ENCODE results near the gene CMTM8.

The CMTM8 gene

DNA sequence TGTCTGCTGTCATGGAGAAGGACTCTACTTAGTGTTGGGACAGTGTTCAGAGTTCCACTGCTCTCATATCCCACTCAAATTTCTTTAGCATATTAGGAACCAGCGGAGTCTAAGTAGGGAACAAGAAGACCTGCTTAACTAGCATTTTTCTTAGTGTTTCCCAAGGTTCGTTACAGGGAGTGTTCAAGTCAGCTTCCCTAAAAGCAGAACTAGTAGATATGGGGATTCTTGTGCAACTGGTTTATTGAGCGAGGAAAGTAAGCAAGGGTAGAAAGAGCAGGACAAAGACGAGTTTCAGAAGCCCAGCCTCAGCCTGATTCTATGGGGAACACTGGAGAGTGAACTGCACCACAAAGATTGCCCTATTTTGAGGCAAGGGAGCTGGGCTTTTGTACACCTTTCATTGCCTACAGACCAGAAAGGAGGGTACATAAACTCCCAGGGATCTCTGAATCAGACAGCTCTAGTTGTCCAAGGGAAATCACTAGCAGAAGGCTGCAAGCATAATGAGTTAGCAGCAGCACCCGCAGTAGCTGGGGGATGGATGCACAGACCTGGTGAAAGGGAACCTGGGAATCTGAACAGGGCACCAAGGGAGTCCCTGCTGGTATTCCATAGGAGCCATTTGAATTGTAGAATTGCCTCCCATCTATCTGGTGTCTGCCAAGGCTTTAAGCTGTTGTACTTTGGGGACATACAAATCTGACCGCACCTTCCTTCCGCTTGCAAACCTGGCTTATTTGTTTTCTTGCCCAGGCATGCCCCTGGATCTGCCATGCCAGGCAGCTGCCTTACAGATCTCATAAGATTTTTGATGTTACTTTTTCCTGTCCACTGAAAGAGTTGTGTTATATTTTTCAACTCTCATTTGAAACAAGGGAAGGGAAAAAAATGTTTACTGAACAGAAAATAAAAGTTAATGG lies 168.3 kb downstream of the CMTM8 start:
- no peak overlapping the region for H3K4me3 ChIP-seq (replicated peaks in 1 of 2; ENCODE audit: low read depth in 2 of 2, low read length in 2 of 2)
- TF ChIP-seq, protein P1, sequence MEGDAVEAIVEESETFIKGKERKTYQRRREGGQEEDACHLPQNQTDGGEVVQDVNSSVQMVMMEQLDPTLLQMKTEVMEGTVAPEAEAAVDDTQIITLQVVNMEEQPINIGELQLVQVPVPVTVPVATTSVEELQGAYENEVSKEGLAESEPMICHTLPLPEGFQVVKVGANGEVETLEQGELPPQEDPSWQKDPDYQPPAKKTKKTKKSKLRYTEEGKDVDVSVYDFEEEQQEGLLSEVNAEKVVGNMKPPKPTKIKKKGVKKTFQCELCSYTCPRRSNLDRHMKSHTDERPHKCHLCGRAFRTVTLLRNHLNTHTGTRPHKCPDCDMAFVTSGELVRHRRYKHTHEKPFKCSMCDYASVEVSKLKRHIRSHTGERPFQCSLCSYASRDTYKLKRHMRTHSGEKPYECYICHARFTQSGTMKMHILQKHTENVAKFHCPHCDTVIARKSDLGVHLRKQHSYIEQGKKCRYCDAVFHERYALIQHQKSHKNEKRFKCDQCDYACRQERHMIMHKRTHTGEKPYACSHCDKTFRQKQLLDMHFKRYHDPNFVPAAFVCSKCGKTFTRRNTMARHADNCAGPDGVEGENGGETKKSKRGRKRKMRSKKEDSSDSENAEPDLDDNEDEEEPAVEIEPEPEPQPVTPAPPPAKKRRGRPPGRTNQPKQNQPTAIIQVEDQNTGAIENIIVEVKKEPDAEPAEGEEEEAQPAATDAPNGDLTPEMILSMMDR (IDR thresholded peaks at IDR 0.05; ENCODE audit: low read depth, low read length) = no peak
- DNase-seq (ENCODE audit: low read depth in 2 of 2) = no peak

DNA sequence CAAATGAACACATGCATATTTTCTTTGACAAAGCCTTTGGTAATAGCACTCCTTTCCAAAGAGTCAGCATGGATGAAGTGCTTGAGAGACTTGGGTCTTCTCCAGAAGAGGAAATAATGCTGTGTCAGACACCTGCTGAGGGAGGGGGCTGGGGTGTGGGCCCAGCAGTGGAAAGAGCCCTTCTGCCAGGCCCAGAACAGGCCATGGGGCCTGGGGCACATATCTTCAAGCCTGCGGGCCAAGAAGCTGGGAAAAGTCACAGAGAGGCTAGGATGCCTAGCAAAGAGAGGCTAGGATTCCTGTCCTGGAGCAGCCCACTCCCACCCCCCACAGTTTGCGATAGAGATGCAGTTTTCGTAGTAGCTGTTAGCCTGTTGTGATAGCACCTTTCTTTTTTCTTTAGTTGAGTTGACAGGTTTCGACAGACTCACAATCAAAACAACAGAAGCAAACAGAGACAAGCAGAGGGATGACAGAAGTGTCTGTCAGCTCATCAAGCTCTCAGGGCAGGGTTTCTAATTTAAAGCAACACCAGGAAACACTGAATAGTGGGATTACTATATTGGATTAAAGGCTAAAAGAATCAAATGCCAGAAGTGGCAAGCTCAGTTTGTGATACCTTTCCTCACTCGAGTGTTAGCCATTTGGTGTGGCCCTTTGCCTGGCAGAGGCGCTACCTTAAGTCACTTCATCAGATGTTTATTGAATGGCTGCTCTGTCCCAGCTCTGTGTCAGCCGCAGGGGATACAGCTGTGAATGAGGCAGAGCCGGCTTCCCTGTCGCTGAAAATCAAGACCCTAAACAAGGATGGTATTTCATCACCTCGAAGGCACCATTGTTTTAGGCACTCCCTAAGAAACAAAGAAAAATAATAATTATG lies 172.1 kb downstream of the CMTM8 start:
- H3K4me3 ChIP-seq (replicated peaks in 1 of 2; ENCODE audit: low read depth in 2 of 2, low read length in 2 of 2) = no peak overlapping the region
- DNase-seq (ENCODE audit: low read depth in 2 of 2) = no peak
- TF ChIP-seq, protein P1 (IDR thresholded peaks at IDR 0.05; ENCODE audit: low read depth, low read length) = no peak

DNA sequence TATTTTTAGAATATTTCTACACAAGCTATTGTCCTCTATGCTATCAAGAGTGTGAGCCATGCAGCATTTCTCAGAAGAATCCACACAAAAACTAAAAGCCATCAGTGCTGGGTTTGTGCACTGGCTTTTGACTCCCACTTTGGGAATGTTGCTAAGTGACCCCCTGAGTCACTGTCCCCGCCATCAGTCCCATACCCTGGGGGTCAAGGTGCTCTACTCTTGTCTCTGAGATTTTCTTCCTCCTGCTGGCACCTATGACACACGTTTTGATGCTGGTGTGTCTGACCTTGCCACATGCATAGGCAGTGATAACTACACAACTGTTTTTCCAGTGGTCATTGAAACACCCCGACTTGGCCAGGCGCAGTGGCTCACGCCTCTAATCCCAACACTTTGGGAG lies 173.0 kb downstream of the CMTM8 start:
- TF ChIP-seq, protein P1 (IDR thresholded peaks at IDR 0.05; ENCODE audit: low read depth, low read length) = no peak
- no peak overlapping the region for H3K4me3 ChIP-seq (replicated peaks in 1 of 2; ENCODE audit: low read depth in 2 of 2, low read length in 2 of 2)
- no peak for DNase-seq (ENCODE audit: low read depth in 2 of 2)

DNA sequence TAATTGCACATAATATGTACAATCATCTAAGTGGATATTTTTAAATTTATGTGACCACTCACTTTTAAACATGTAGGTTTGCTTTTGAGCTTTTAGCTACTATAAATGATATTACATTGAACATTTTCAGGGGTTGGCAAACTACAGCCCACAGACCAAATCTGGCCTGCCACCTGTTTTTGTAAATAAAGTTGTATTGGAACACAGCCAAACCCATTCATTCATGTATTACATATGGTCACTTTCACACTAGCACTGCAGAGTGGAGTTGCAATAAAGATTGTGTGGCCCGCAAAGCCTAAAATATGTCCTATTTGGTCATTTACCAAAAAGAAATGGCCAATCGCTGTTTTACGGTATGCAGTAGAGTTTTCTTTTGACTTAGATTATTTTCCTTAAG lies 174.4 kb downstream of the CMTM8 start:
- DNase-seq (ENCODE audit: low read depth in 2 of 2) = no peak

DNA sequence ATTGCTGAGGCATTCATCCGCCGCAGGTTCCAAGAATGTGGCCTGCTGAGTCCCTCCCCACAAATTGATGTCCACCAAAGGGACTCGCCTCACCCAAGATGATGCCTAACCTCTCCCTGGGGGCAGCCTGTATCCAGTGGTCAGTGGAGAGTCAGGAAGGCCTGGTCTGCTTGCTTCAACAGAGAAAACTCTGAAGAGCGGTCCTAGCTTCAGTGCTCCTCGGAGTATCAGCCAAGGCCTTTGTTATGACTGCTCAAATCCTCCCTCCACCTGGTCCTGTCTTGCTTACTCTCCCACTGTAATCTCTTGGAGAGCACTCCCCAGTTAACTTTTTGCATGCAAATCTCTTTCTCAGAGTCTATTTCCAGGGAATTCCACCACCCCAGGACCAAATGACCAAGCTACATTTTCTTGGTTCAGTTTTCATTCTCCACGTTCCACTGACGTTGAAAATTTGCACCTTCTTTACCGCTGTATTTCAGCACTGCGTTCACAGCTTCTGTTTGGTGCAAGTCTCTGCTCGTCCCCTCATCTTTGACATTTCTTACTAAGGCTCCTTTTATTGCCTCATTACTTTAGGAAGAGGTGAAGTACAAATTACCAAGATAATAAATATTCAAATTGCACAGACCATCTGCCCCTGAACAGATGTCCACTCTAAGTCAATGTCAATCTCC lies 175.5 kb downstream of the CMTM8 start:
- H3K4me3 ChIP-seq (replicated peaks in 1 of 2; ENCODE audit: low read depth in 2 of 2, low read length in 2 of 2) = no peak overlapping the region
- TF ChIP-seq, protein P1 (IDR thresholded peaks at IDR 0.05; ENCODE audit: low read depth, low read length) = no peak
- DNase-seq (ENCODE audit: low read depth in 2 of 2) = no peak

More for the DNA sequence above, 174.4 kb downstream of the CMTM8 start:
- TF ChIP-seq, protein P1 (IDR thresholded peaks at IDR 0.05; ENCODE audit: low read depth, low read length) = no peak
- H3K4me3 ChIP-seq (replicated peaks in 1 of 2; ENCODE audit: low read depth in 2 of 2, low read length in 2 of 2) = no peak overlapping the region

DNA sequence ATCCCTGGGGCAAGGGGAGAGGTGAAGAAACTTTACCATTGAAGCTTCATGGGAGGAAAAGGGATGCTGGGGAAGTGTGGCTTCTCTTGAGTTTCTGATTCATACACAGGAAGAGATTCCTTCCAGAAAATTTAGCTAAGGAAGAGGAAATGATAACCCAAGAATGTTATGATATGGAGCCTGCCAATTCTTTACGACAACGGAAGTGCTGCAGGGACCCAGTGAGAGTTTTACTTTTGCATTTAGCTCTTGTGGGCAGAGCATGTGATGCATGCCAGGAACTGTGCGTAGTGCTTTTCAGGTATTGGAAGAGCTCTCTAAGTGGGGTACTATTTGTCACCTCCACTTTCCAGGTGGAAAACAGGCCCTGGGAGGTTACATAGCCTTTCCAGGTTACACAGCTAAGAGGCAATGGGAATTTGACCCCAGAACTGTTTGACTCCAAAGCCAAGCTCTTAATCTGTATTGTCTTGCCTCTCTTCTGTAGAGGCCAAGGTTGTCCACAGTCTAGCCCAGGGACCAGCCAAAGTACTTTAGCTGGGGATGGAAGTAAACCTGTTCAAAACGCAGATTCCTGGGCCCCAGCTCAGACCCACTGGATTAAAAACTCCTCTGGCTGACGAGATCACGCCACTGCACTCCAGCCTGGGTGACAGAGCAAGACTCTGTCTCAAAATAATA lies 176.2 kb downstream of the CMTM8 start:
- TF ChIP-seq, protein P1 (IDR thresholded peaks at IDR 0.05; ENCODE audit: low read depth, low read length) = no peak
- peak; percentile 75 to 93 for DNase-seq (ENCODE audit: low read depth in 2 of 2)
- no peak overlapping the region for H3K4me3 ChIP-seq (replicated peaks in 1 of 2; ENCODE audit: low read depth in 2 of 2, low read length in 2 of 2)

All from cardiac fibroblast (primary cell).